Measurements from ENCODE around the gene LY6G6C. TPM values are rescaled to one million over a fixed set of nuclear protein-coding genes. Genes with fewer than 3 reads are reported as not detected.

Gene LY6G6C
- total RNA-seq, 1 experiment from 2014 or later, result 0.22 TPM

DNA sequence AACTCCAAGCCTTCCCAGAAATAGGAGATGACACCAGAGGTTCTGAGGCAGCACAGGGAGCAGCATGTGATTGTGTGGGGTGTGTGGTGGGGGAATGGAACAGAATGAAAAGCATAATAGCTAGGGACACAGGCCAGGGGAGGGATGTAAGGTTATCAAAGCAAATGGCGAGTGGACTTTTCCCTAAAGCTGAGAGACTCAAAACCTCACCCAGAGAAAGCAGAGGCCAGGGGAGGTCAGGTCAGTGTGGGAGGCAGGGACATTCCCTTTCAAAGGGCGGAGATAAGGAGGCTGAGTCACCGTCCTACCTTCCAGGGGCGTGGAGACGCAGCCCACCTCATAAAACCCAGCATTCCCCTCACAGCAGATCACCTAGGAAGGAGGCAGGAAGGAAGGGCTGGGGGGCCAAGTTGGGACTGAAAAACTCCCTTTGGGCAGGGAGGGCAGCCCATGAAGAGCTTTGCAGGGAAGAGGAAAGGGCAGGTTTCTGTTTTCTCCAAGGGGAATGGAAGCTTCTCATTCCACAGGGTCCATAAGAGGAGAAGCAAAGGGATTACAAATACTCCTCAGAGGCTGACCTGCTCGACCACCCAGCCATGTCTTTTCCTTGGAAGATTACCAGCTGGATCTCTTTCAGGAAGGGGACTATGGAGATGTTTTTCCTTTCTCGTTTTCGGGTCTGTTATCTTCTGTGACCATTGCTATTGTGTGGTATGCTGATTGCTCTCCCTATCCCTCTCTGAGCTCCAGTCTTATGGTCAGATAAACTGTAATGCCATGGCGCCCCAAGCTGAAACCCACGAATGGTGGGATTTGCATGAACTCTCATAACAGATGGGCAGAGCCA is 31.1 kb downstream of the LY6G6C start:
- H3K4me2 ChIP-seq (ENCODE audit: low read length), result no peak overlapping the region
- no peaks in the 10 kb centered on the region for H4K20me1 ChIP-seq (ENCODE audit: low read length)
- 0 out of 2 replicates have a peak, but pooled peaks cover 3% of the 10 kb centered on the region for H3K4me1 ChIP-seq (ENCODE audit: insufficient read depth, low read length)
- H3K4me3 ChIP-seq (ENCODE audit: low read length), result no peak overlapping the region
- BruUV-seq (replicated peaks), result no TSS peak
- H2AFZ ChIP-seq (ENCODE audit: low read length), result no peak overlapping the region
- H3K9me2 ChIP-seq (replicated peaks; ENCODE audit: low read length), result no peaks in the 10 kb centered on the region
- ChIA-PET POLR2A (ENCODE audit: unreplicated experiment) (interaction anchor here (0.6 to 0.7 kb wide), 2 partner anchors 32 to 1095 kb away, joined by 3 to 7 read pairs; no protein-coding TSS in a partner anchor), CTCF (interaction anchor here (0.8 kb wide), 1 partner anchor 140 kb away, joined by 3 read pairs; no protein-coding TSS in a partner anchor)
- no peak overlapping the region for H3K9ac ChIP-seq (ENCODE audit: low read length)
- H3K27ac ChIP-seq (ENCODE audit: low read length), result no peak overlapping the region
- no peaks in the 10 kb centered on the region for H3K27me3 ChIP-seq (ENCODE audit: low read length)
- H3K79me2 ChIP-seq (ENCODE audit: low read length), result no peaks in the 10 kb centered on the region
- peak; percentile 35 for ATAC-seq
- no peak for DNase-seq
- intact Hi-C loops (cut with micrococcal nuclease), result no loop called here
- peaks cover 8% of the 10 kb centered on the region; the same call in 1 of the 2 replicates for H3K36me3 ChIP-seq (ENCODE audit: low read depth, low read length)
- TF ChIP-seq, protein P1, sequence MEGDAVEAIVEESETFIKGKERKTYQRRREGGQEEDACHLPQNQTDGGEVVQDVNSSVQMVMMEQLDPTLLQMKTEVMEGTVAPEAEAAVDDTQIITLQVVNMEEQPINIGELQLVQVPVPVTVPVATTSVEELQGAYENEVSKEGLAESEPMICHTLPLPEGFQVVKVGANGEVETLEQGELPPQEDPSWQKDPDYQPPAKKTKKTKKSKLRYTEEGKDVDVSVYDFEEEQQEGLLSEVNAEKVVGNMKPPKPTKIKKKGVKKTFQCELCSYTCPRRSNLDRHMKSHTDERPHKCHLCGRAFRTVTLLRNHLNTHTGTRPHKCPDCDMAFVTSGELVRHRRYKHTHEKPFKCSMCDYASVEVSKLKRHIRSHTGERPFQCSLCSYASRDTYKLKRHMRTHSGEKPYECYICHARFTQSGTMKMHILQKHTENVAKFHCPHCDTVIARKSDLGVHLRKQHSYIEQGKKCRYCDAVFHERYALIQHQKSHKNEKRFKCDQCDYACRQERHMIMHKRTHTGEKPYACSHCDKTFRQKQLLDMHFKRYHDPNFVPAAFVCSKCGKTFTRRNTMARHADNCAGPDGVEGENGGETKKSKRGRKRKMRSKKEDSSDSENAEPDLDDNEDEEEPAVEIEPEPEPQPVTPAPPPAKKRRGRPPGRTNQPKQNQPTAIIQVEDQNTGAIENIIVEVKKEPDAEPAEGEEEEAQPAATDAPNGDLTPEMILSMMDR (conservative IDR thresholded peaks at IDR 0.05; ENCODE audit: low read depth, low read length), result no peak
- TF ChIP-seq EZH2phosphoT487 (IDR thresholded peaks at IDR 0.05; ENCODE audit: borderline replicate concordance, low read length) (no peak), EZH2 (IDR thresholded peaks at IDR 0.05; ENCODE audit: low read length, unreplicated experiment) (no peak)
- no peaks in the 10 kb centered on the region for H3F3A ChIP-seq (ENCODE audit: low read length, unreplicated experiment)
- no peaks in the 10 kb centered on the region for H3K9me3 ChIP-seq (ENCODE audit: low read length)

DNA sequence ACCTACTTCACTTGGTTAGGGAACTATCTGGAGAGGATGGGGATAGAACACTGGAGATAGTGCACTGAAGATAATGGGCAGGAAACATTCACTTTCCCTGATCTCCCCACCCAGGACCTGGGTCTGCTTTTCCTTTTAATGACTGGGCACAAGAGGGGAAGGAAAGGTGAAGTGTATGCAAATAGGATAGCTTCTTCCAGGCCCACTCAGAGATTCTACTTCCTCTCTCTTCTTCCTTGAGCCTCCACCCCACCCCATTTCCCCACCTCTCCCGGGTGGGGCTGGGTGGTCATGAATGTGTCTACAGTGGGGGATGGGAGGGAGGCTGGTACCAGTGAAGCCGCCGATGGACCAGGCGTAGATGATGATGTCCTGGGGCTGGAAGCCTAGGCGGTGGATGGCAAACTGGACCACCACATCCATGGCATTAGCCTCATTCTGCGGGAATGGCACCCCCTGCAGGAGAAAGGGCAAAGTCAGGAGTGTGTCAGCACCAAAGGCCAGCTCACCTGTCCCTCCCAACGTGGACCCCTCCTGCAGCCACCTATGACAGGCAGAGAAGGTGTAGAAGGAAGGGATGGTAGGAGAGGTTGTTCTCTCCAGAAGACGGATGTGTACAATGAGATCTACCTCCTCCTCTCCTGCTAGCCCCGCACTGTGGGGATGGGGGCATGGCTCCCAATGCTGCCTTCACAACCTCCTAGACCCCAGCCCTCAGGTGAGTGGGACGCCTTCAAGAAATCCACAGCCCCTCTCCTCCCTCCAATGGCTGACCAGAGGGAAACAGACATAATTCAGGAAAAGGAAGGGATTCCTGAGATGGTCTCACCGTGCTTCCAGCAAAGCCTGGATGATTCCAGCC is 32.1 kb downstream of the LY6G6C start:
- H4K20me1 ChIP-seq (ENCODE audit: low read length), result no peaks in the 10 kb centered on the region
- H3K9ac ChIP-seq (ENCODE audit: low read length), result no peak overlapping the region
- H3K4me3 ChIP-seq (ENCODE audit: low read length), result no peak overlapping the region
- no peak overlapping the region for H3K4me2 ChIP-seq (ENCODE audit: low read length)
- H3K27ac ChIP-seq (ENCODE audit: low read length), result no peak overlapping the region
- CTCF ChIA-PET, result no interaction called here
- H3K9me2 ChIP-seq (replicated peaks; ENCODE audit: low read length), result no peaks in the 10 kb centered on the region
- H2AFZ ChIP-seq (ENCODE audit: low read length), result no peak overlapping the region
- H3F3A ChIP-seq (ENCODE audit: low read length, unreplicated experiment), result no peaks in the 10 kb centered on the region
- ATAC-seq (0 out of 2 replicates have a peak, but pooled peaks have one; percentile 35), DNase-seq (no peak)
- H3K4me1 ChIP-seq (ENCODE audit: insufficient read depth, low read length), result 0 out of 2 replicates have a peak, but pooled peaks cover 3% of the 10 kb centered on the region
- no peaks in the 10 kb centered on the region for H3K79me2 ChIP-seq (ENCODE audit: low read length)
- POLR2A ChIA-PET (ENCODE audit: unreplicated experiment), result interaction anchor here (0.6 kb wide), 1 partner anchor 31 kb away, joined by 3 read pairs; no protein-coding TSS in a partner anchor
- H3K27me3 ChIP-seq (ENCODE audit: low read length), result no peaks in the 10 kb centered on the region
- H3K36me3 ChIP-seq (ENCODE audit: low read depth, low read length), result peaks cover 8% of the 10 kb centered on the region; the same call in 1 of the 2 replicates
- TF ChIP-seq, protein P1 (conservative IDR thresholded peaks at IDR 0.05; ENCODE audit: low read depth, low read length), result peak; percentile 61
- no peak for TF ChIP-seq EZH2phosphoT487 (IDR thresholded peaks at IDR 0.05; ENCODE audit: borderline replicate concordance, low read length)
- BruUV-seq (replicated peaks), result no TSS peak
- intact Hi-C loops (cut with micrococcal nuclease), result loop anchor here (10.0 kb wide), 2 partner anchors 145 to 175 kb away; partner anchors contain the start of gene NEU1
- H3K9me3 ChIP-seq (ENCODE audit: low read length), result no peaks in the 10 kb centered on the region

Measured in PC-3 (cell line).